Skeletal muscle cell (primary cell): ENCODE results near the gene PSMG4.

Source experiments
- DNase-seq: peaks from one replicate; pipeline ENCODE4 v3.0.0-alpha.2; 2010; ENCODE audit warnings: low read depth
- H3K4me3 ChIP-seq: 2 replicates; pipeline ENCODE4 v1.5.1; 2011; ENCODE audit warnings: low read depth, mild to moderate bottlenecking, control low read depth, low read length, moderate library complexity

Gene PSMG4

GRCh38 chr6:3316818-3317217, 58.1 kb downstream of the PSMG4 start:
- H3K4me3 ChIP-seq = no peak overlapping the region
- DNase-seq = no peak
